ENCODE data around the gene CACNA1S. TPM values are rescaled to one million over a fixed set of nuclear protein-coding genes. Genes with fewer than 3 reads are reported as not detected.

Gene CACNA1S
- total RNA-seq, 1 experiment from 2014 or later: 0.02 TPM

- TF ChIP-seq ZNF532 (CRISPR knock-in tag; IDR thresholded peaks at IDR 0.05; ENCODE audit: borderline replicate concordance) (no peak), IRF1 (CRISPR knock-in tag; IDR thresholded peaks at IDR 0.05) (no peak), USF2 (CRISPR knock-in tag; IDR thresholded peaks at IDR 0.05) (no peak), OVOL2 (CRISPR knock-in tag; IDR thresholded peaks at IDR 0.05; ENCODE audit: borderline replicate concordance) (no peak)
- TF ChIP-seq, protein P1, sequence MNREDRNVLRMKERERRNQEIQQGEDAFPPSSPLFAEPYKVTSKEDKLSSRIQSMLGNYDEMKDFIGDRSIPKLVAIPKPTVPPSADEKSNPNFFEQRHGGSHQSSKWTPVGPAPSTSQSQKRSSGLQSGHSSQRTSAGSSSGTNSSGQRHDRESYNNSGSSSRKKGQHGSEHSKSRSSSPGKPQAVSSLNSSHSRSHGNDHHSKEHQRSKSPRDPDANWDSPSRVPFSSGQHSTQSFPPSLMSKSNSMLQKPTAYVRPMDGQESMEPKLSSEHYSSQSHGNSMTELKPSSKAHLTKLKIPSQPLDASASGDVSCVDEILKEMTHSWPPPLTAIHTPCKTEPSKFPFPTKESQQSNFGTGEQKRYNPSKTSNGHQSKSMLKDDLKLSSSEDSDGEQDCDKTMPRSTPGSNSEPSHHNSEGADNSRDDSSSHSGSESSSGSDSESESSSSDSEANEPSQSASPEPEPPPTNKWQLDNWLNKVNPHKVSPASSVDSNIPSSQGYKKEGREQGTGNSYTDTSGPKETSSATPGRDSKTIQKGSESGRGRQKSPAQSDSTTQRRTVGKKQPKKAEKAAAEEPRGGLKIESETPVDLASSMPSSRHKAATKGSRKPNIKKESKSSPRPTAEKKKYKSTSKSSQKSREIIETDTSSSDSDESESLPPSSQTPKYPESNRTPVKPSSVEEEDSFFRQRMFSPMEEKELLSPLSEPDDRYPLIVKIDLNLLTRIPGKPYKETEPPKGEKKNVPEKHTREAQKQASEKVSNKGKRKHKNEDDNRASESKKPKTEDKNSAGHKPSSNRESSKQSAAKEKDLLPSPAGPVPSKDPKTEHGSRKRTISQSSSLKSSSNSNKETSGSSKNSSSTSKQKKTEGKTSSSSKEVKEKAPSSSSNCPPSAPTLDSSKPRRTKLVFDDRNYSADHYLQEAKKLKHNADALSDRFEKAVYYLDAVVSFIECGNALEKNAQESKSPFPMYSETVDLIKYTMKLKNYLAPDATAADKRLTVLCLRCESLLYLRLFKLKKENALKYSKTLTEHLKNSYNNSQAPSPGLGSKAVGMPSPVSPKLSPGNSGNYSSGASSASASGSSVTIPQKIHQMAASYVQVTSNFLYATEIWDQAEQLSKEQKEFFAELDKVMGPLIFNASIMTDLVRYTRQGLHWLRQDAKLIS (CRISPR knock-in tag; IDR thresholded peaks at IDR 0.05; ENCODE audit: borderline replicate concordance): no peak
- TF ChIP-seq, protein P2, sequence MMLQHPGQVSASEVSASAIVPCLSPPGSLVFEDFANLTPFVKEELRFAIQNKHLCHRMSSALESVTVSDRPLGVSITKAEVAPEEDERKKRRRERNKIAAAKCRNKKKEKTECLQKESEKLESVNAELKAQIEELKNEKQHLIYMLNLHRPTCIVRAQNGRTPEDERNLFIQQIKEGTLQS (CRISPR knock-in tag; conservative IDR thresholded peaks at IDR 0.05): no peak
Observed at GRCh38 chr1:201006450-201006849, 105.8 kb downstream of the CACNA1S start (continued).

- CTCF ChIA-PET: interaction anchor here (0.7 to 1.9 kb wide), 3 partner anchors 12 to 33 kb away, joined by 3 to 7 read pairs (median 5); no protein-coding TSS in a partner anchor
- Mint-ChIP-seq H3K27ac (no peak overlapping the region), H3K4me1 (peaks cover 5% of the 10 kb centered on the region), H3K36me3 (no peaks in the 10 kb centered on the region; the same call in 1 of the 2 replicates), H3K4me3 (no peak overlapping the region), H3K9me3 (no peaks in the 10 kb centered on the region), H3K27me3 (ENCODE audit: low read depth) (no peaks in the 10 kb centered on the region)
- DNase-seq (ENCODE audit: low spot score) (no peak), ATAC-seq (no peak)
- POLR2A ChIA-PET: no interaction called here
- TF ChIP-seq ZBTB21 (CRISPR knock-in tag; IDR thresholded peaks at IDR 0.05; ENCODE audit: borderline replicate concordance): no peak
- no peak for TF ChIP-seq SMAD3 (CRISPR knock-in tag; IDR thresholded peaks at IDR 0.05; ENCODE audit: borderline replicate concordance)
- no peak for TF ChIP-seq ZMAT4 (CRISPR knock-in tag; IDR thresholded peaks at IDR 0.05)
- TF ChIP-seq ARID4B (CRISPR knock-in tag; IDR thresholded peaks at IDR 0.05; ENCODE audit: borderline replicate concordance): no peak
- TF ChIP-seq NR1H2 (CRISPR knock-in tag; IDR thresholded peaks at IDR 0.05): no peak
- no peak for TF ChIP-seq PRRX2 (CRISPR knock-in tag; IDR thresholded peaks at IDR 0.05)
- no peak for TF ChIP-seq MYBL2 (CRISPR knock-in tag; IDR thresholded peaks at IDR 0.05)
- TF ChIP-seq SP1 (CRISPR knock-in tag; conservative IDR thresholded peaks at IDR 0.05): no peak
- no peak for TF ChIP-seq FOXK1 (CRISPR knock-in tag; IDR thresholded peaks at IDR 0.05)
- no peak for TF ChIP-seq AR (CRISPR knock-in tag; IDR thresholded peaks at IDR 0.05)
- TF ChIP-seq EMX1 (CRISPR knock-in tag; IDR thresholded peaks at IDR 0.05): no peak
- no peak for TF ChIP-seq GABPB1 (CRISPR knock-in tag; IDR thresholded peaks at IDR 0.05)
Observed at GRCh38 chr1:201004732-201005131, 107.5 kb downstream of the CACNA1S start.

All from WTC11 (cell line).